Eye (tissue), 1 donor: ENCODE results near the gene OR14K1.
"Not testable (repeated sequence)": the region's sequence is repeated elsewhere in the genome, so short reads cannot be mapped to it uniquely, and the experiment has no call there.

Experiments used
- DNase-seq: peaks from one replicate; pipeline ENCODE4 v3.0.0-alpha.2; 2015

OR14K1 gene

DNA sequence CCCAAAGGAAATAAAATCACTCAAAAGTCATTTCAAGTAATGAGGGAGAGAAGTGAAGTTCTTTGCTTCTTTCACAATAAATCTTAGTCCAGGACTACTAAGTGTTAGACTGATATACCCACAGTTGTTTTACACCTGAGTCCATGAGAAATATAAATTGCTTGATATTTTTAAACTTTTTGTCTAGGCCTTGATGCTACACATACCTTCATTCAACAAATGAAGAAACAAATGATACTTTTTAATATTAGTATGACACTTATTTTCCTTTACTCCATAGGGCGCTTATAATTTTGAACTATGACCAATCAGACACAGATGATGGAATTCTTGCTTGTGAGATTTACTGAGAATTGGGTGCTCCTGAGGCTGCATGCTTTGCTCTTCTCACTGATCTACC, at the start of gene OR14K1:
TSS of gene OR14K1 (plus strand) at position 301 of the 400 bp plus-strand sequence. CDS start at position 301, 0 bp downstream.
- no peak for DNase-seq

DNA sequence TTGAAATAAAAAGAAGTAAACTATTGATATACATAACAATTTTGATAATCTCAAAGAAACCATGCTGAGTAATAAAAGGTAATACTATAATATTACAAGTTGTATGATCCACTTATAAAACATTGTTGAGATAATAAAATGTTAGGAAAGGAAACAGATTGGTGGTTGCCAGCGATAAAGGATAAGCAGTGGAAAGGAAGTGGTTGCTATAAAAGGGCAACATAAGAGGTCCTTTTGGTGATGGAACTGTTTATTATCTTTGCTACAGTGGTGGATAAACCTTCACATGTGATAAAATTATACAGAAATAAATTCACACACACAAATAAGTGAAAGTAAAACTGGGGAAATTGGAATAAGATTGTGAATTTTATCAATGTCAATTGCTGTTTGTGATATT, 37.1 kb upstream of the OR14K1 start:
- no peak for DNase-seq

- not testable (repeated sequence) for DNase-seq
These were observed 27.7 kb upstream of the OR14K1 start for GRCh38 chr1:247710681-247711080.

DNA sequence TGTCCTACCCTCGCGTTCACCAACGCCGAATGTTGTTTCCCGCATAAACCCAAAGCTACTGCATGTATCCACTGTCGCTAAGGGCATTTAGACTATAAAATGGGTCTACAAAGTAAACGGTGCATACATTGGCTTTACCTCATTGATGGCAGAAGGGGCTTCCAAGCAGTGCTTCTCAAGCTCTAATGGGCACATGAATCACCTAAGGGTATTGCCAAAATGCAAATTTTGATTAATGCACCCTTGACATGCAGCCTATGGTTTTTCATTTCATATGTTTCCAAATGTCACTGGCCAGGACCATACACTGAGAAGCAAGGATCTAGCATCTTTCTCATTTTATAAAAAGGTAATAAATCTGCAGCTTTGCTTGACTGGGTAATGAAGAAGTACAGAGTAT, 24.7 kb upstream of the OR14K1 start:
- no peak for DNase-seq

- DNase-seq = peak; percentile 72
These were observed 21.9 kb upstream of the OR14K1 start, which contains the start of gene OR6F1 for GRCh38 chr1:247716546-247716945. OR6F1 (minus strand) TSS chr1:247716646; CDS start chr1:247712755, 3,891 bp downstream.

DNA sequence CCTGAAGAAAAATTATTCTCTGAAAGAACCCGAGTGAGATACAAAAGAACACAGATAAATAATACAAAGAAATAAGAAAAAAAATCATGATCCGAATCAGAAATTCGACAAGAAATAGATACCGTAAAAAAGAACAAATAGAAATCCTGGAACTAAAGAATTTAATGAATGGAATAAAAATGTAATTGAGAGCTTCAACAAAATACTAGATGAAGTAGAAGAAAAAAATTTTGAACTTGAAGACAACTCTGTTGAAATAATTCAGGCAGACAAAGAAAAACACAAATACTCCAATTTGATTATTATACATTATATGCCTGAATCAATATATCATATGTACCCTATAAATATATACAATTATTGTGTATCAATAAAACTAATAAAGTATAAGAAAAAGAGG, 17.2 kb upstream of the OR14K1 start:
- DNase-seq = no peak

DNA sequence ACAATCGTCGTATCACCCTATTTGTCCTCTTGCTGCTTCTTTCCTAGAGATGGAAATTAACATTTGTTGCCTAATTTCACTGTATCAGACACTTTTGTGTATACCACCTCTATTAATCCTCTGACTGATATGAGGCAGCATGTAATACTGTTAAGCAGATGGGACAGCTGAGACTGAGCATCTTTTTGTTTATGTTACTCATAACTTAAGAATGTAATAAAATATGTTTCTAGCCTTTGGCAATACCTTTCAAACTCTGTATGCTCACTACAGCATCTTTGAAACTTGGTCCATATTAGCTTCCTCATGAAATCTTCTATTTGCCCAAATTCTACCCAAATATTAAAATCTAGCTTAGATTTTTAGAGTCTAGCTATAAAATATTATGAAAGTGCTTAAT, 2.3 kb downstream of the OR14K1 start:
- no peak for DNase-seq

GRCh38 chr1:247741756-247742155, 3.3 kb downstream of the OR14K1 start:
- DNase-seq = no peak

DNA sequence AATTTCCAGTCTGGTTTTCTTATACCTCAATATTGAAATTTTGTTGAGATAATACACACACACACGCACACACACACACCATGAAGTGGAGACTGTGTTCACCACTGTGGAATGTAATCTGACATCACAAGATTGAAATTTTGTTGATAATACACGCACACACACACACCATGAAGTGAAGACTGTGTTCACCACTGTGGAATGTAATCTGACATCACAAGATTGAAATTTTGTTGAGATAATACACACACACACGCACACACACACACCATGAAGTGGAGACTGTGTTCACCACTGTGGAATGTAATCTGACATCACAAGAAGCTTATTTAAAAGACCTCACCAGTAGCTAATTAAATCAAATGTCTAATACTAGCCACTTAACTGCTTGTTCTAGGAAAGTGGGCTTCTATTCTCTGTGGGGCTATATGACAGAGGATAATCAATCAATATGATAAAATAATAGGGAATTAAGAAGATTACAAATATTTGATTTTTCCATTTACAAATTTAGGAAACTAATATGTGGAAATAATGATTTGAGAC, 3.9 kb downstream of the OR14K1 start:
- DNase-seq = not testable (repeated sequence)

GRCh38 chr1:247746391-247746935, 8.0 kb downstream of the OR14K1 start:
- DNase-seq = no peak

DNA sequence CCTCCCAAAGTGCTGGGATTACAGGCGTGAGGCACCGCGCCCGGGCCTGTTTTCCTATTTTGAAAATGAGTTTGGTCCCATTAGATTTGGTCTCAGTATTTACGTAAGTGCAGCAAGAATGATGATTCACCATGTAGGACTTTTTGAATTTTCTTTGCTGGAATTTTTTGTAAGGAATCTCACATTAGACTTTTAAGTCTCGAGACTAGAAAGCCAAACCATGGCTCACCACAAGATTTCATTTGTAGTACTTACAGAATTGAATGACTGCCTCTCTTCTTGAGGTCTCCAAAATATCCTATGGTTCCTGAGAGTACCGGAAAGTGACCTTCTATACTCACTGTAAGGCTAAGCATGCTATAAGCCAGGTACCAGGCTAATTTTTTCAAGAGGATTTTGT, 9.2 kb downstream of the OR14K1 start:
- DNase-seq = no peak

GRCh38 chr1:247748041-247748440, 9.6 kb downstream of the OR14K1 start, which contains the start of gene OR14A2:
OR14A2 (minus strand) TSS chr1:247748141.
- DNase-seq = no peak

DNA sequence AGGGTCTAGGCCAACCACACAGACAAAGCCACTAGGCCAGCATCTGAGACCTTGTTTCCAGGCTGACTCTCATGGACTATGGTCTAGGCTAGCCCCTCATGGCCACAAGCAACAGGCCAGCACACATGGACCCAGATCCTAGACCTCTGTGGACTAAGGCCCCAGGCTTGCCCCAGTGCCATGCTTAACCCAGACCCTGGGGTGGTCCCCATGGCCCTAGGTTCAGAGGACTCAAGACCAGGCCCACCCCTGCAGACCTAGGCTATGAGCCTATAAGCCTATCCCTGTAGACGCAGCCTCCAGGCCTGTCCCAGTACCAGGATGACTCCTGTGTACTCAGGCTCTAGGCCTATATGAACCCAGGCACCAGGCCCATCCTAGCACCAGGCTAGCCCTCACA, 11.5 kb downstream of the OR14K1 start:
- DNase-seq = no peak

DNA sequence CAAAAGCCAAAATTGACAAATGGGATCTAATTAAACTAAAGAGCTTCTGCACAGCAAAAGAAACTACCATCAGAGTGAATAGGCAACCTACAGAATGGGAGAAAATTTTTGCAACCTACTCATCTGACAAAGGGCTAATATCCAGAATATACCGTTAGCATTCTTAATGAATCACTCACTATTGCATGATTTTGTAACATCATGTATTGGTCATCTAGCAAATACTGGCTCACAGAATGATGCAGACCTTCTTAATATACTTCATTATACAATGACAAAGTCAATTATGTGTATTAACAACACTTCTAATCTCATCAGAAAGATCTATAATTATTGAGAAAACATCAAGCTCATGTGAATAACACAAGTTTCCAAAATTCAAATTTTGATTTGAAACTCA, 15.9 kb downstream of the OR14K1 start:
- not testable (repeated sequence) for DNase-seq

DNA sequence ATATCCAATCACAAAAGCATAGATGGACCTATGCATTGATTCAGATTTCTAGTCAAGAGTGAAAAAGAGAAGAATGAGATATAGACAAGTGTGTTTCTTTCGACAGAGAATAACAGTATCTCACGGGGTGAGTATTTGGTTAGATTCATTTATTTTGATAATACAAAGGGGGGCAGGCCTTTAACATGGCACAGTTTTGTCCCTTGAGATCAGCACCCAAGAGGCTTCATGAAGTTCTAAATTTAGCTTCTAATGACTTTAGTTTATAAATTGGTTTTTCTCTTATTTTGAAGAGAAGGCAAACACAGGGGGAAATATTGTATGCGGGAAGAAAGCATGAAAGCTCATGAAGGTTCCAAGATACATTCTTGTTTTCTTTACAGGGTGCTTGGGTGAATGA, 22.0 kb downstream of the OR14K1 start, which contains the start of gene OR1C1:
TSS of gene OR1C1 (minus strand) at position 101 of the 400 bp plus-strand sequence. CDS start 2,150 bp downstream, outside the sequence.
- DNase-seq = no peak

- DNase-seq = no peak
These were observed 31.2 kb downstream of the OR14K1 start for GRCh38 chr1:247769603-247770002.
